ENCODE measurements around the gene CBX7.

Gene CBX7

GRCh38 chr22:39146256-39147101 lies 6.0 kb downstream of the CBX7 start:
- no peak for DNase-seq

- DNase-seq, result no peak
These were observed 8.2 kb downstream of the CBX7 start for GRCh38 chr22:39144101-39144767.

- no peak for DNase-seq
These were observed 10.3 kb downstream of the CBX7 start for GRCh38 chr22:39142088-39142680.

- no peak for DNase-seq
These were observed 12.5 kb downstream of the CBX7 start for GRCh38 chr22:39139933-39140332.

- DNase-seq, result no peak
These were observed 14.0 kb downstream of the CBX7 start for GRCh38 chr22:39138357-39138997.

GRCh38 chr22:39136317-39136716 lies 16.2 kb downstream of the CBX7 start:
- no peak for DNase-seq

- no peak for DNase-seq
These were observed 17.2 kb downstream of the CBX7 start for GRCh38 chr22:39135092-39135896.

GRCh38 chr22:39134366-39135091 lies 18.0 kb downstream of the CBX7 start:
- no peak for DNase-seq

- no peak for DNase-seq
These were observed 18.6 kb downstream of the CBX7 start for GRCh38 chr22:39133871-39134270.

GRCh38 chr22:39132871-39133524 lies 19.5 kb downstream of the CBX7 start:
- DNase-seq, result no peak

GRCh38 chr22:39132281-39132680 lies 20.2 kb downstream of the CBX7 start:
- DNase-seq, result no peak

- DNase-seq, result no peak
These were observed 21.3 kb downstream of the CBX7 start for GRCh38 chr22:39130892-39131855.

- DNase-seq, result no peak
These were observed 22.3 kb downstream of the CBX7 start for GRCh38 chr22:39130152-39130704.

GRCh38 chr22:39129746-39130145 lies 22.7 kb downstream of the CBX7 start:
- no peak for DNase-seq

GRCh38 chr22:39129081-39129480 lies 23.4 kb downstream of the CBX7 start:
- DNase-seq, result no peak

GRCh38 chr22:39128508-39128907 lies 24.0 kb downstream of the CBX7 start:
- no peak for DNase-seq

GRCh38 chr22:39125622-39126021 lies 26.9 kb downstream of the CBX7 start:
- no peak for DNase-seq

- DNase-seq, result no peak
These were observed 28.5 kb downstream of the CBX7 start for GRCh38 chr22:39123751-39124581.
